LNCaP clone FGC (cell line): Measurements from ENCODE around the gene DLG3.

ENCODE experiments used
- DNase-seq: peaks from one replicate; pipeline ENCODE4 v3.0.0-alpha.2; 2011; ENCODE audit warnings: low read depth
- H3K4me3 ChIP-seq: 2 replicates; pipeline ENCODE4 v1.5.1; 2011; ENCODE audit warnings: mild to moderate bottlenecking, low read depth, low read length, control low read depth
- TF ChIP-seq, protein P1 (sequence below): IDR thresholded peaks from 2 replicates; pipeline ENCODE4 v1.5.1; 2012; ENCODE audit warnings: mild to moderate bottlenecking; ENCODE audit not compliant: control insufficient read depth, insufficient read depth; ENCODE audit errors: extremely low read depth

Gene DLG3

DNA sequence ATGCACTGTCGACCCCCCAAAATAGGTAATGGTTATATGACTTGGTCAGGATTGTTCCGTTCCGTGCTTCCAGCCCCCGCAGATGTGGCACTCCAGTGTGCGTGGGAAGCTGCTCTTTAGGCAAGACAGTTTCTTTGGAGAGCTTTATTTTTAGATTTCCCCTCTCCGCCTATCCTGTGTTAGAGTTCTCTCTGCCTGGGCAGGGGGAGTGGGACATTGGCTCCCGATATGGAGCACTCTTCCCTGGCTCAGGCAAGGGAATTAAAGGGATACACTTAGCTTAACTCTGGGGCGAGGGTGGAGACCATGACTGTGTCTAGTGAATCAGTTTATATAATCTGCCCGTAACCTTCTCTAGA is 36.0 kb downstream of the DLG3 start:
- DNase-seq: no peak

DNA sequence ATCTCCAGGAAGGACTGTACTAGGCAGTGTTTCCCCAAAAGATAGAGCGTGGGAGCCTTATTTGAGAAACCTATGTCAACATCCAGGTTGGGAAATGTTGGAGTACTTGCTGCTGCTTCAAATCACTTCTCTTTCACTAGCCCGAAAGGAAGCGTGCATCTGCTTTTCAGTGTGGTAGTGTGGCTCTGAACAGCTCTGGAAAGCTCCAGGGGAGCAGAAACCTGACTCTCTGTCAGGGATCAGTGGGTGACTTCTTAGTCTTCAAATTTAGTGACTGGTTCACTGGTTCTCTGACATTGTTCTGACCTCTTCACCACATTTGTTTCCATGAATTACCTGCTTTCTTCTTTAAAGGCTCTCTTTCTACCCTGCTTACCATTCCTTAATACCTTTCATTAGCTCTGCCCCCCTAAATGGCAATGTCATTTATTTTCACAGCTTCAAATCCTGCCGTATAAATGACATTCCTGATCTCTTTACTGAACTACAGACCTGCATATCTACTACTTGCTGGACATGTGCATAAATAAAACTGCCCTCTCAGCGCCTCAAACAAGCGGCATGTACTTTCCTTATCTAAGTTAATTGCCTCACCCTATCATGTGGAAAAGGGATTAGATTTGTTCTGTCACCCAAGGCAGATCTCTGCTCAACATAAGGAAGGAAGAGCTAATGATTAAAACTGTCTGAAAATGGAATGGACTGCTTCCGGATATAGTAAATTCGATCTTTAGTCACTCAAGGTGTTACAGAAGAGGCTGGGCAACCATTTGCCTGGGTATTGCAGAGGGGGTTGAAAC is 37.0 kb downstream of the DLG3 start:
- TF ChIP-seq, protein P1, sequence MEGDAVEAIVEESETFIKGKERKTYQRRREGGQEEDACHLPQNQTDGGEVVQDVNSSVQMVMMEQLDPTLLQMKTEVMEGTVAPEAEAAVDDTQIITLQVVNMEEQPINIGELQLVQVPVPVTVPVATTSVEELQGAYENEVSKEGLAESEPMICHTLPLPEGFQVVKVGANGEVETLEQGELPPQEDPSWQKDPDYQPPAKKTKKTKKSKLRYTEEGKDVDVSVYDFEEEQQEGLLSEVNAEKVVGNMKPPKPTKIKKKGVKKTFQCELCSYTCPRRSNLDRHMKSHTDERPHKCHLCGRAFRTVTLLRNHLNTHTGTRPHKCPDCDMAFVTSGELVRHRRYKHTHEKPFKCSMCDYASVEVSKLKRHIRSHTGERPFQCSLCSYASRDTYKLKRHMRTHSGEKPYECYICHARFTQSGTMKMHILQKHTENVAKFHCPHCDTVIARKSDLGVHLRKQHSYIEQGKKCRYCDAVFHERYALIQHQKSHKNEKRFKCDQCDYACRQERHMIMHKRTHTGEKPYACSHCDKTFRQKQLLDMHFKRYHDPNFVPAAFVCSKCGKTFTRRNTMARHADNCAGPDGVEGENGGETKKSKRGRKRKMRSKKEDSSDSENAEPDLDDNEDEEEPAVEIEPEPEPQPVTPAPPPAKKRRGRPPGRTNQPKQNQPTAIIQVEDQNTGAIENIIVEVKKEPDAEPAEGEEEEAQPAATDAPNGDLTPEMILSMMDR: no peak
- no peak overlapping the region for H3K4me3 ChIP-seq
- no peak for DNase-seq

More for the DNA sequence above, 36.0 kb downstream of the DLG3 start:
- TF ChIP-seq, protein P1: no peak
- no peak overlapping the region for H3K4me3 ChIP-seq

GRCh38 chrX:70482300-70482699 is 37.7 kb downstream of the DLG3 start:
- no peak overlapping the region for H3K4me3 ChIP-seq
- TF ChIP-seq, protein P1: no peak
- DNase-seq: no peak

DNA sequence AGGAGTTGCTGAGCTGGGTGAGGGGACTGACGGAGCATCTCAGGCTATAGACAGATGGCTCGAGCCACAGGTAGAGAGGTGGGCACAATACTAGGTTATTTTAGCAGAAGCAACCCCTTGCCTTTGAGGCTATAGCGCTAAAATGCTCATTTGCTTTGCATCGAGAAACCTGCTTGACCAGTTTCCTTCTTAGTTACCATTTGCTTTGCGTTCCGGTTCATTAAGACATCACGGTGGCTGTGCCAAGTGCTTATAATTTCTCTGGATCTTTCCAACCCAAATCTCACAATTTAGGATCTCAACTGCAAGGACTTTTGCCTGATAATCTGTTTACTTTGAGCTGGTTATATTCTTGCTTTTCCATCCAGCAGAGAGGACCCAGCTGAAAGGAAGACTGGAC is 40.8 kb downstream of the DLG3 start:
- peak; percentile 22 for DNase-seq
- TF ChIP-seq, protein P1: no peak
- peak overlapping the region; percentile 28 for H3K4me3 ChIP-seq

GRCh38 chrX:70488856-70489255 is 44.2 kb downstream of the DLG3 start:
- no peak overlapping the region for H3K4me3 ChIP-seq
- TF ChIP-seq, protein P1: no peak
- no peak for DNase-seq

- no peak overlapping the region for H3K4me3 ChIP-seq
- TF ChIP-seq, protein P1: no peak
- no peak for DNase-seq
Measured at GRCh38 chrX:70494441-70494840, 49.8 kb downstream of the DLG3 start.

DNA sequence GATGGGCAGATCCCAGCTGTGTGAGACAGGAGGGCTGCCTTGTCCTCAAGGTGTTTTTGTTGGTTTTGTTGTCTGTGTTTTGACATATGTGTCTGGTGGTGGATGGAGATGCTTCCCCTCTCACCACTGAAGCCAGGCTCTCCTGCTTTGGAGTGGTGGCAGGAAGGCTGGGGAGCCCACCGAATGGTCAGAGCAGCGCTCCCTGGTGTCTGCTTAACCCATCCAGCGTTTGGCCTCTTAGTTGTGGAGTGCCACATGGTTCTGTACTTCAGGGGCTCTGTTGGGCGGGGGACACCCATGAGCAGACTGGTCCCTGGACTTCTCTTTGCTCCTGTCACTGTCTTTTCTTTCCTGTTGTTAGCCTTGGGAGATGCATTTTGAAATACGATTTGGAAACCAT is 51.9 kb downstream of the DLG3 start:
- H3K4me3 ChIP-seq: no peak overlapping the region
- DNase-seq: no peak
- TF ChIP-seq, protein P1: no peak
